ENCODE data around the gene NFIA. TPM values are rescaled to one million over a fixed set of nuclear protein-coding genes. Genes with fewer than 3 reads are reported as not detected.
"Not testable (repeated sequence)": the region's sequence is repeated elsewhere in the genome, so short reads cannot be mapped to it uniquely, and the experiment has no call there.

The NFIA gene
- total RNA-seq, 1 donor from 2014 or later: 2.1 TPM

- no peak for DNase-seq (ENCODE audit: low read depth)
Observed at GRCh38 chr1:61266738-61267137, 184.4 kb downstream of the NFIA start.

- DNase-seq (ENCODE audit: low read depth): no peak
Observed at GRCh38 chr1:61268546-61269240, 186.3 kb downstream of the NFIA start.

DNA sequence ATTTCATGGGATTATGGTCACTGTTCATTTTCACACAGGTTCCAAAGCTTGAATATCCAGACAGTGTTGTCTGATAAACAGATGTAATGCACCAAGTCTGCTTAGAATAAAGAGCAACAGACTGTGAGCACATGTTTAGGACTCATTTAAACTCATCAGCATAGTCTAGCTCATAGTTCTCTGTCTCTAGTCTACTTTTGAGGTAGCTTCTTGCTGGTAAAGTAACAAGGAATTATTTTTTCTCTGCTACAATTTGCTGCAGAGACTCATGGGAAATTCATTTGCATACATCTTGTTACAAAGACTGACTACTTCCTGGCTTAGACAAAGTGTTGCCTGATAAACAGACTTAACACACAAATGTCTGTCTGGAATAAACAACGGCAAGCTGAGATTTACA is 187.2 kb downstream of the NFIA start:
- DNase-seq (ENCODE audit: low read depth): no peak

- no peak for DNase-seq (ENCODE audit: low read depth)
Observed at GRCh38 chr1:61270107-61270506, 187.7 kb downstream of the NFIA start.

GRCh38 chr1:61270761-61271411 is 188.5 kb downstream of the NFIA start:
- no peak for DNase-seq (ENCODE audit: low read depth)

DNA sequence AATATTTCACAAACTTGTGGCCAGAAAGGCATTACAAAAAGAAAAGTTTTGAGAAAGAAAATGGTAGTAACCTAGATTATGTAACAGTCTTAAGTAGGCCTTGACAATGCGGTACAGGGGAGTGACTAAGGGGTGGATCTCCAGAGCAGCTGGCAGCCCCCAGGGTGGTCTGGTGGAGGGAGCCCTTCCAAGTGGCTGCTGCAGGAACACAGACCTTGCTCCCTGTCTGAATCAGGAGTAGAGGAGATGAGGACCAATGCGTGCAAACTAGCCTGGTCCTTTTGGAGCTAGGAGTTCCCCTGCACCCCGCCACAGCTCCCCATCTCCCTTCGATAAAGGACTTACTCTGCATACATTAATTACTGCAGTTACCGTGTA is 189.0 kb downstream of the NFIA start:
- DNase-seq (ENCODE audit: low read depth): no peak

DNA sequence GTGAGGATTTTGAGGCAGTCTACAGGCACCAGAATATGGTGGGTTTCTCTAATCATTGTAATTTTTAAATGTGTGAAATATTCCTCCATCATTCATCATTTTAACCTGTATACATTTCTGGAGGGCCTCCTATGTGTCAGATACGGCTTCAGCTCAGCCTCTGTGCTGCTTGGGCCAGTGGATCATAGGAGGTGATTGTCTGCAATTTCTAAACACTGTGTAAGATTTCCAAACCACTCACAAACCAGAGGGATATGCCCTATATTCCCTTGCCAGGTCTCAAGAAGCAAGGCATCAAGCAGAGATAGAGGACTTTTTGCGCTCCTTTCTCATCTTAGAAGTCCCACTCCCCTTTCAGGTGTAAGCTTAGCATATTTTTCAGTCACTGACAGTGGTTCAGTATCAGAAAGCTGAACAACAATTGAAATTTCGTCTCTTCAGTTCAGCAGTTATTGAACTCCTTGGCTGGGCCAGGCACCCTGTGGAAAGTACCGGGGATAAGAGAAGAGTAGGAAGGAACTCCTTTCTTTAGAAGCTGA is 190.9 kb downstream of the NFIA start:
- no peak for DNase-seq (ENCODE audit: low read depth)

GRCh38 chr1:61273861-61274260 is 191.5 kb downstream of the NFIA start:
- no peak for DNase-seq (ENCODE audit: low read depth)

DNA sequence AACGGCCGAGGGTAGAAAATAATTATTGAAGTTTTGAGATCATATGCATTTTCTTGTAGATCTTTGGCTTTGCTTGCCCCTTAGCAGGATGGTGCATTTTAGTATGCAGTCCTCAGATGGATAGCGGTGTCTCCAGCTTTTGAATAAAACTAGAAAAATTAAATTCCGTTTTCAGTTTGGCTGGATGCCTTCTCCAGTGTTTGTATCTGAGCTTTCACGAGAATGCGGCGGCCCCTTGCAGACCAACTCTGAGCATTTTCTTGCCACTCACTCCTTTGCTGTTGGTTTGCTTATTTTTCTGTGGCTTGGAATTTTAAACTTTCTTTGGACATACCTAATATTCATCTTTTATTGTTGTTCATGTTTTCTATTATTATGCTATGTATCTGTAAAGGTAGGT is 192.6 kb downstream of the NFIA start:
- no peak for DNase-seq (ENCODE audit: low read depth)

DNA sequence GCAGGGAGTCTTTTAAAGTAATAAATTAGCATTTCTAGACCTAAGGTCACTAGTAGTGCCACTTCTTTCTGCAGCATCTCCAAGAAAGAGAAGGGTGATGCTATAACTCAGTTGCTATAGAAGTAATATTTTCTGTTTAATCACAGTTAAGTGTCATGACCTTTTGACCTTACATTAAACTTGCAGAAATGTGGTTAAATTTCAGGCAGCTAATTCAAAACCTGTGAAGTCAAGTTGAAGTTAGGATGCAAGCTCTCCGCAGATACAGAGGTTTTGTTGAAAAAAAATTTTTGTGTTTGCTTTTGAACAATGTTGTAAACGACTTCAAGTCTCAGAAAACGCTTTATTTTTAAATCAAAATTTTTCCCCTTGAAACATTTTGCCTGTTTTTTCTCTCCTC is 193.9 kb downstream of the NFIA start:
- no peak for DNase-seq (ENCODE audit: low read depth)

GRCh38 chr1:61277121-61277690 is 194.8 kb downstream of the NFIA start:
- DNase-seq (ENCODE audit: low read depth): no peak

GRCh38 chr1:61278503-61278902 is 196.1 kb downstream of the NFIA start:
- not testable (repeated sequence) for DNase-seq (ENCODE audit: low read depth)

DNA sequence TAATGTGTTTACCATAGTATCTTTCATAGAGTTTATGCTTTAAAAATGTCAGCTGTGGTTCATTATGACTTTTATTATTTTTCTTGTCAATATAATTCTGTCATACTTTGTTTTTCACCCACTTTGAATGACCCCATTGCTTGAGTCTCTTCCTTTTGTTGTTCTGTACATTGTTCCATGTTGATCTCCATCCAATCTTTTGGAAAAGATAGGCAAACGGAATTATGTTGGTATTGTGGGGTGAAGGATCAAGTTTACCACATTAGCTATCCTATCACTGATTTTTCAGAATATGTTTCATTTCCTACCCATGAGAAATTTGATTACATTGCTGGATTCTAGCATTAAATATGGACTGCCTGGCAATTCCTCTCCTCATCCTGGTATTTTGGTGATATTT is 196.6 kb downstream of the NFIA start:
- no peak for DNase-seq (ENCODE audit: low read depth)

DNA sequence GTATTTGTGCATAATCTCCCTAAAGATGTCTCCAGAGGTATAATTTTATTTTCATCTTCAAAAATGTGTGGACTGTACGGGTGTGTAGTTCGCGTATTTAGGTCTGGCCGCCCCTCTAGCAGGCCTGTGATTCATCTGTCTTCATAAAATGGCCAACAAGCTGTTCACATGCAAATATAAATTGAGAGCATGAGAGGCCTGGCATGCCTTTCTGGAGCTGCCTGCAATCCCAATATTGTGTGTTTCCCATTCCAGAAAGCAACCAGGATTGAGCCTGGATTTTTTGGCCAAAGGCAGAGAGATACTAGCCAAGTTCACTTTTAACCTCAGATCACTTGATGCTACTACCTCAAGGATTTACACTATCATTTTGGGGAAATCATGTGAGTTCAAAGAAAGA is 197.2 kb downstream of the NFIA start:
- DNase-seq (ENCODE audit: low read depth): no peak

DNA sequence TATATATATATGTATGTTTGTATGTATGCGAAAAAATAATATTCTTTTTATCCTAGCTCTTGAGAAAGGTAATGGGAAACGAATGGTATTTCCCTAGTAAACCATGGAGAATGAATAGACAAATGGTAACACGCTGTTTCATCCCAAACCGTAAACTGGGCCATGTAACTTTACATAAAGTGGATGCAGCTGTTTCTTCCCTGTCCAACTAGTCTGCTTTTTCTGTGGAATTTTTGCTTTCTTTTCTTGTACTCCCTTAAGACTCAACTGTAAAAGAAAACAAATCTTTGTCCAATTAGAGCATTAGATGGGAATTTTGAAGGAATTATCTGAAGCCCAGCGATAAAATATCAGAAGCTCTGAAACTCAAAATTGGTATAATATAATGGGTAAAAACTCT is 198.1 kb downstream of the NFIA start:
- no peak for DNase-seq (ENCODE audit: low read depth)

GRCh38 chr1:61282387-61282786 is 200.0 kb downstream of the NFIA start:
- no peak for DNase-seq (ENCODE audit: low read depth)

- DNase-seq (ENCODE audit: low read depth): no peak
Observed at GRCh38 chr1:61284248-61284854, 202.0 kb downstream of the NFIA start.

GRCh38 chr1:61284936-61285335 is 202.6 kb downstream of the NFIA start:
- no peak for DNase-seq (ENCODE audit: low read depth)

GRCh38 chr1:61285371-61285885 is 203.1 kb downstream of the NFIA start:
- no peak for DNase-seq (ENCODE audit: low read depth)

DNA sequence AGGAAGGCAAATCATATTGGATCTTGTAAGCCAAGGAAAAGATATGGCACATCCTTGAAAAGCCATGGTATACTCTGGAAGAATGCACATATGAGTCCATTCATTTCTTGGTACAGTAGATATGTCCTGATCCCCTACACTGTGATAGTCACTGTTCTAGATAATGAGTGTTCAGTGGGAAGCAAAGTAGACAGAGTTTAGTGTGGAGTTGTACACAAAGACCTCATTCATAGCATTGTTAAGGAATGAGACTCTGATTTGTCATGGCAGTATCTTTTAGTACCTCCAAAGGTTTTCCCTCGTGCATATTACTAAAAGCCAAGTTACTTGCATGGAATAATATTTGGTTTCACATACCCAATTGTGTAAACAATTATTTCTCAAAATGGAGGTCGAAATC is 204.7 kb downstream of the NFIA start:
- DNase-seq (ENCODE audit: low read depth): no peak

DNA sequence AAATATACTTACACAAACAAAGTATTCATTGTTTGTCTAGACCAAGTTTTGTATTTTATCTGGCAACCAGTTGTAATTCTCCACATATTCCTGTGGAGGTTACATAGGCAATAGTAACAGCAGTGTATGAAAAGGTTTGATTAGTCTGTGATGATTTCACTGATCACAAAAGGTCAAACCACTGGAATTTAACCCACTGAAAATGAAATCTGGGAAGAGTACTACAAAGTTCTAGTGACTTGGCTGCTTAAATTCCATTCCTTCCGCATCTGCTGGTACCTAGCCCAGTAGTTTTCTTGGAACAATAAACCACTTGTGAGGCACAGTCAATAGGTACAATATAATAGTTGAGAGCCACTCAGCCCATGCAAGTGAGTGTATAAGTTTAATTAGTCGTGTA is 205.4 kb downstream of the NFIA start:
- DNase-seq (ENCODE audit: low read depth): peak; percentile 8
